ENCODE results near the gene PSAP. TPM values are rescaled to one million over a fixed set of nuclear protein-coding genes. Genes with fewer than 3 reads are reported as not detected.

Gene PSAP
- total RNA-seq, 1 experiment from 2014 or later: 336 TPM

GRCh38 chr10:71798308-71798624 lies 52.8 kb downstream of the PSAP start:
- Histone ChIP-seq H2BK15ac (ENCODE audit: low read depth, low read length) (no peak overlapping the region), H4K91ac (ENCODE audit: insufficient read length, low read depth, low read length) (no peak overlapping the region), H3K27me3 (ENCODE audit: insufficient read depth, low read length) (0 out of 2 replicates have a peak, but pooled peaks cover 2% of the 10 kb centered on the region), H4K20me1 (ENCODE audit: control insufficient read depth, insufficient read depth, insufficient read length) (no peaks in the 10 kb centered on the region), H3K18ac (ENCODE audit: insufficient read length, low read depth, low read length) (no peak overlapping the region), H3T11ph (ENCODE audit: low read length) (no peak overlapping the region), H2BK20ac (ENCODE audit: low read depth, low read length, poor library complexity, severe bottlenecking) (no peak overlapping the region), H3K79me1 (ENCODE audit: insufficient read depth, low read depth, low read length, poor library complexity, severe bottlenecking) (no peaks in the 10 kb centered on the region), H4K8ac (replicated peaks; ENCODE audit: insufficient read length, low read depth, low read length) (no peak overlapping the region), H3K14ac (ENCODE audit: insufficient read depth, low read length) (no peak overlapping the region), H3K4me2 (ENCODE audit: insufficient read depth, insufficient read length, low read length) (no peak overlapping the region), H3K4ac (ENCODE audit: low read depth, low read length) (no peak overlapping the region), H3K9me3 (ENCODE audit: control insufficient read depth, low read depth, low read length) (no peaks in the 10 kb centered on the region), H2BK120ac (ENCODE audit: low read depth, low read length, poor library complexity, severe bottlenecking) (no peak overlapping the region), H3K23ac (ENCODE audit: insufficient read length, low read depth, low read length) (no peak overlapping the region), H3K9ac (ENCODE audit: extremely low read depth, insufficient read length, low read length) (no peak overlapping the region), H2AFZ (ENCODE audit: low read length) (no peak overlapping the region), H2BK12ac (ENCODE audit: insufficient read length, low read depth, low read length) (no peak overlapping the region), H4K5ac (ENCODE audit: insufficient read length, low read depth, low read length) (no peak overlapping the region), H3K27ac (ENCODE audit: insufficient read length, low read depth, low read length) (no peak overlapping the region), H2BK5ac (ENCODE audit: insufficient read length, low read length) (no peak overlapping the region), H3K79me2 (ENCODE audit: insufficient read depth, low read length) (no peaks in the 10 kb centered on the region), H3K4me1 (ENCODE audit: insufficient read depth, low read length) (no peaks in the 10 kb centered on the region), H3K23me2 (ENCODE audit: insufficient read length, low read depth, low read length, poor library complexity, severe bottlenecking) (no peaks in the 10 kb centered on the region), H3K56ac (ENCODE audit: insufficient read length, low read depth, low read length) (no peak overlapping the region), H2AK5ac (ENCODE audit: insufficient read length, low read length) (no peak overlapping the region)
- no CpG with 5 or more reads among the region's 6 CpGs for WGBS (ENCODE audit: extremely low coverage, insufficient read length, low lambda C conversion rate)
- Mint-ChIP-seq H3K4me3 (no peak overlapping the region), H3K9me3 (no peaks in the 10 kb centered on the region; a peak in 1 of 5 replicates), H3K27ac (no peak overlapping the region), H3K4me1 (peaks cover 0 to 3% of the 10 kb centered on the region in 2 experiments; a peak in 1 of 4 replicates), H3K27me3 (ENCODE audit: low read depth) (peaks cover 9% of the 10 kb centered on the region), H3K36me3 (ENCODE audit: insufficient read depth in 1 of 3, low read depth in 3 of 3) (no peaks in the 10 kb centered on the region)
- DNase-seq: no peak
- no peak for TF ChIP-seq CTCF (conservative IDR thresholded peaks at IDR 0.05)

All from H9 (cell line).